Measurements from ENCODE around the gene STAB2.

Gene STAB2

DNA sequence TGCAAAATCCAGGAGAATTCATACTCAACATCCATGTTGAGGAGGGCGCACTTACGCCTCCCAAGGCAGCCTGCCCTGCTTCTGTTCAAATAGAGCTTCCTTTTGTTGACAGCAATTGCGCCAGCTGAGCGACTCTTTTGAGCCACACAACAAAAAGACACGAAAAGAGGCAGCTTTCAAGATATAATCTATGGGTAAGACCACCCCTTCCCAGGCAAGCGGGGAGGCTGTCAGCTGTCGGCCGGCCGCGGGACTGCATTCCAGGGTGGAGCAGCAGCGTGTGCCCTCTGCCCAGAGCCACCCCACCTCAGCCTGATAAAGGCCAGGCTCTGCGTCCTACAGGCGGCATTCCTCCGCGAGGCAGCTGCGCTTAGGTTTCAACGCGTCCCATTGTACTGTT, 15.8 kb upstream of the STAB2 start:
- peaks cover 87% of the 10 kb centered on the region for H3K27me3 Mint-ChIP-seq
- no peak for ATAC-seq
- no peak overlapping the region for H3K27ac Mint-ChIP-seq
- no peaks in the 10 kb centered on the region for H3K36me3 Mint-ChIP-seq
- no peak overlapping the region for H3K4me3 Mint-ChIP-seq
- H3K4me1 Mint-ChIP-seq = peaks cover 13% of the 10 kb centered on the region
- peaks cover 11% of the 10 kb centered on the region for H3K9me3 Mint-ChIP-seq

DNA sequence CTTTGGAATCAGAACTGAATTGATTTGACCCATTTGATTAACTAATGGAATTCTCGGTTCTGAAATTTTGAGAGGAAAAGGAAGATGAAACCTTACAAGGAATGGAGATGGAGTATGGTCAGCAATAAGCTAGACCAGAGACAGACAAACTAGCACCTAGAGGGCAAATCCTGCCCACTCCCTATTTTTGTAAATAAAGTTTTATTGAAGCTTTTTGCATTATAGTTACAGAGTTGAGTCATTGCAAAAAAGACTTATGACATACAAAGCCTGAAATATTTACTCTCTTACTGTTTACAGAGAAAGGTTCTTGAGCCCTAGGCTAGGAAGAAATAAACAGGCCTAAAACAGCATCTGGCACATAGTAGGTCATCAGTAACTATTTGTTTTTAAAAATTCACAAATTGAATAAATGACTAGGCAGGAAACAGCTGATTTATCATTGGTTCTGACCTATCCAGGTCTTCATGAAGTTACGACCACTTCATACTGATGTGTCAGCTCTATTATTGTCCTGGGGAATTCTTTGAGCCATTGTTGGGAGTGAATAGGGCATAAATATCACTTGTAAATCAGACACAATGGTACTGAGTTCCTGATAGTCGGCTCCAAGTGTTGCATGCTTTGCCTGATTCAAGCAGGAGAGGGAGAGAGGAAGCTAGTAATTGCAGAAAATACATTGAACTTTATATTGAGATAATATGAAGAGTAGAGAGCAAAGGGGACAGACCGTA, 14.6 kb upstream of the STAB2 start:
- Mint-ChIP-seq H3K36me3 (no peaks in the 10 kb centered on the region), H3K27ac (no peak overlapping the region), H3K4me1 (peaks cover 13% of the 10 kb centered on the region), H3K4me3 (no peak overlapping the region), H3K27me3 (peaks cover 75% of the 10 kb centered on the region), H3K9me3 (peaks cover 3% of the 10 kb centered on the region)
- no peak for ATAC-seq

DNA sequence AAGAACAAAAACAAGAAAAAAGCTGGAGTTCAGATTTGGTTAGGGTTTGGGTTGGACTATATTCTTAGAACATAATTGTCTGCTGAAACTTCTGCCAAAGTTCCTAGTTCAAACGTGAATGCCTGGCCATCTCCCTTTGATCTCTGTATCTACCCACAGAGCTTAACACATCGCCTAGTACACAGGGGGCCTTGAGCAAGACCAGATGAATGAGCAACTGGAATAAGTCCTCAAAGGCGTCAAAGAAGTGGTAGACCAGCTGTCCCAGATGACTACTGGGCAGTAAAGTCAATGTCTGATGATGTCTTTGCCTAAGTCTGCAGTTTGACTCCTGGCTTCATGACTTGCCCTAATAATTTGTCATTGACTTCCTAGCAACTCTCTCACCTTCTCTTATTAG, 13.9 kb upstream of the STAB2 start:
- Mint-ChIP-seq H3K36me3 (no peaks in the 10 kb centered on the region), H3K4me1 (peaks cover 13% of the 10 kb centered on the region), H3K9me3 (no peaks in the 10 kb centered on the region), H3K4me3 (no peak overlapping the region), H3K27me3 (peaks cover 68% of the 10 kb centered on the region), H3K27ac (no peak overlapping the region)
- ATAC-seq = no peak

DNA sequence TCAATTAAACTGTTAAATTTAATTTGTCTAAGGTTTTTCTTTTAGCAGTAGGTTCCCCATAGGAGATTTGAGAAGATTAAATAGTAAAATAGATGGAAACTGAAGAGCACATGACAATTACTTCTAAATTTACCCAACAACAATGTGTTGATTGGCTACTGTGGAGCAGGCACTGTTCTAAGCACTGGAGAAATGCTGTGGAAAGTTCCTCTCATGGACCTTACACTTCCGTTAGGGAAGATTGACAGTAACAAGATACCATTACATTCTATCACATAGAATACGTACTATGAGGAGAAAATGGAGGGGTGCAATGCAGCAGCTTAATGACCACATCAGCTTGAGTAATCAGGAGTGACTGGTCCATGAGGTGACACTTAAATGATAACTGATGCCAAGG, 8.1 kb upstream of the STAB2 start:
- Mint-ChIP-seq H3K36me3 (no peaks in the 10 kb centered on the region), H3K27me3 (peaks cover 32% of the 10 kb centered on the region), H3K27ac (no peak overlapping the region), H3K4me3 (no peak overlapping the region), H3K9me3 (no peaks in the 10 kb centered on the region), H3K4me1 (peaks cover 13% of the 10 kb centered on the region)
- no peak for ATAC-seq

DNA sequence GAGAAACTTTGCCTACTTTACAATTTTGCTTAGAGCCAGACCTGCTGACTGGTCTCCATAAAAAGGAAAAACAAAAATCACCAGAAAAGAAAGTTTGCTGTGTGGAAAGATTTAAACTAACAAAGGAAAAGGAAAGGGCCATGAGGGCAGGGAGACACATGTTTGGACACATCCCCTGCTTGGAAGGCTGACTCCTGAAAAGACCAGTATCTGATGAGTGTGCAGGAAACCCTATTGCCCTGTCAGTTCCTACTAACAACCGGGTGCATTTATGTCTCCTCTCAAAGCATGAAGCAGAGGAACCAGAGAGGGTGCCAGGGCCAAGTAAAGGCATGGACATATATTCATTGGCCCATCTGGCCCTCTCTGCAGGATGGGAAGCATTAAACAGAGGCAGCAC, 7.0 kb upstream of the STAB2 start:
- no peak overlapping the region for H3K27ac Mint-ChIP-seq
- no peak for ATAC-seq
- no peaks in the 10 kb centered on the region for H3K36me3 Mint-ChIP-seq
- H3K4me3 Mint-ChIP-seq = no peak overlapping the region
- H3K4me1 Mint-ChIP-seq = peaks cover 8% of the 10 kb centered on the region
- no peaks in the 10 kb centered on the region for H3K9me3 Mint-ChIP-seq
- H3K27me3 Mint-ChIP-seq = peaks cover 32% of the 10 kb centered on the region

DNA sequence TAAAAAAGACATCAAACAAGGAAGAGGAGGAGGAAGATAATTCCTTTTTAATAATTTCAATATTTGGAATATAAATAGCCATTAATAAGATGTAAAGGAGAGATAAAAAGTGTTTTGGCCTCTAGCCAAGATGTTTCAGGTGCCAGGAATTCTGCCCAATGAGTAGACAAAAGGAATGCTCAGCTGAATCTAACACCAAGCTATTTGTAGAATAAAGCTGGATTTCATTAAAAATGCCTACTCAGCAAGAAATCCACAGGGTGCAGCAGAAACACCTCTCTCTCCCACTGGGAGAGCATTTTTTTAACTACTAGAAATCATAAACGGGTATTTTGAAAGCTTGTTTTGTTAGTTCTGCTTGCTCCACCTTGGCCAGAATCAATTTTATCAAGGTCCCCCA, 4.1 kb upstream of the STAB2 start:
- no peak overlapping the region for H3K27ac Mint-ChIP-seq
- H3K36me3 Mint-ChIP-seq = no peaks in the 10 kb centered on the region
- no peak overlapping the region for H3K4me3 Mint-ChIP-seq
- ATAC-seq = no peak
- no peaks in the 10 kb centered on the region for H3K9me3 Mint-ChIP-seq
- peaks cover 23% of the 10 kb centered on the region for H3K27me3 Mint-ChIP-seq
- no peaks in the 10 kb centered on the region for H3K4me1 Mint-ChIP-seq

DNA sequence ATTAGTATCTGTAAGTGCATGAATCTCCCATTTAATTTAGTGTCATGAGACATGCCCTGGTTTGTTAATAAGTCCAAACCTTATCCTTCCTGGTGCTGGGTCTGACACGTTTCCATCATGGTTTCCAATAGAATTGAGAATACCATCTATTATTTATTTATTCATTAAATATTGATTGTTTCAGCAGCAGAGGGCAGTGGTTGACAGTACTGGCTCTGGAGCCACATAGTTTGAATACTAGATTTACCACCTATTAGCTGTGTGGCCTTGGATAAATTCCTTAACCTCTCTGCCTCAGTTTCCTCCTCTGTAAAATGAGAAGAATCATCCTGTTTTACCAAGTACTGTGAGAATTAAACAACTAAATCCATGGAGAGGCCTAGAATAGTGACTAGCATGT, 941 bp upstream of the STAB2 start:
- no peak for ATAC-seq
- Mint-ChIP-seq H3K4me1 (no peaks in the 10 kb centered on the region), H3K4me3 (no peak overlapping the region), H3K27me3 (peaks cover 19% of the 10 kb centered on the region), H3K9me3 (no peaks in the 10 kb centered on the region), H3K36me3 (no peaks in the 10 kb centered on the region), H3K27ac (no peak overlapping the region)

DNA sequence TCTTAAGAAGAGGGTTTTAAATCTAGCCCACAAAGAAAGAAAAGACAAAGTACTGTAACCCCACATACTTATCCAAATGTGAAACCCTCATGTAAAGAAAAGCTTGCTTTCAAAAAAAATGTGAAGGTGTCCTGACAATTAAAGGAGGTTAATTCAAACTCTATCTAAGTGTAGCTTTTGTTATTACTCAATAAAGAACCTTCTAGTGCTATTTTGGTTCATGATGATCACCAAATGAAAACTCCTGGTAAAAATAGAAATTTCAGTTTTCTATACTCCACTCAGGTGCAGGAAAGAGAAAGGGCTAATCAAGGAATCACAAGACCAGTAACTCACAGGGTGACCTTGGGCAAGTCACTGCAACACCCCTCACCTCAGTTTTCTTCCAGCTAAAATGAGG, 1.6 kb downstream of the STAB2 start:
- H3K27ac Mint-ChIP-seq = no peak overlapping the region
- no peak for ATAC-seq
- H3K4me3 Mint-ChIP-seq = no peak overlapping the region
- no peaks in the 10 kb centered on the region for H3K36me3 Mint-ChIP-seq
- H3K4me1 Mint-ChIP-seq = no peaks in the 10 kb centered on the region
- peaks cover 13% of the 10 kb centered on the region for H3K27me3 Mint-ChIP-seq
- peaks cover 4% of the 10 kb centered on the region for H3K9me3 Mint-ChIP-seq

DNA sequence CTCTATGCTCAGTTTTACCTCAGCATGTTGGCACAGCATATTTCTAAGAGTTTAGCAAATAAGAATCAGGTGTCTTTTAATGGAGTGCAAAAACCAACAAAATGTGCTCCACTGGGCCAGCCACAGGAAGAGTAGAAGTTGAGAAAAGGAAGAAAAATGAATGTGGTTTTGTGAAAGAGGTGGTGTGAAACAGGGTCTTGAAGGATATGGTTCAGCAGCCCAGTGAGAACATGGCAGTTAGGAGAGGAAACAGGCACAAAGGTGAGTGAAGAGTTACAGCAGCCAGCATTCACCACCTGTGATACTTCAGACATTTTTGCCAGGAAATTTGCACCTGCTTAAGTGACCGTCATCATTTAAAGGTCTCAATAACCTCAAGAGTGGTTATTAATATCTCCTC, 2.4 kb downstream of the STAB2 start:
- no peak overlapping the region for H3K27ac Mint-ChIP-seq

DNA sequence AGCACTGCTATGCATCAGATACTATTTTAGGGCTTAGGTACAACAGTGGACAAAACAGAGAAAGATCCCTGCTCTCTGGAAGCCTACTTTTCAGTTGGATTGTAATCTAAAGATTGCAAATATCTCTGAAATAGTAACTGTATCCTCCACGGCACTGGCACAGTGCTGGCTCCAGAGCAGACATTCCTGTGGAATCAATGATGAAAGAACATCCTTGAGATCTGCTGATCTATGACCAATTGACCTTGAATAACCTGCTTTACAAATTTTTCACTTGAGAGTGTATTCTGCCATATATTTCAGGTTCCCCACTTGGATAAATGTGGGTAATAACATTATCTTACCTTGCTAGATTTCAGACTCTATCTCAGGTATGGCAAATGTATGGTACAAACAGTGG, 3.2 kb downstream of the STAB2 start:
- no peak for ATAC-seq
- no peaks in the 10 kb centered on the region for H3K36me3 Mint-ChIP-seq
- H3K4me1 Mint-ChIP-seq = no peaks in the 10 kb centered on the region
- no peak overlapping the region for H3K27ac Mint-ChIP-seq
- H3K4me3 Mint-ChIP-seq = no peak overlapping the region
- H3K27me3 Mint-ChIP-seq = peaks cover 11% of the 10 kb centered on the region
- H3K9me3 Mint-ChIP-seq = peaks cover 4% of the 10 kb centered on the region

More for the DNA sequence above, 2.4 kb downstream of the STAB2 start:
- H3K4me1 Mint-ChIP-seq = no peaks in the 10 kb centered on the region
- no peak overlapping the region for H3K4me3 Mint-ChIP-seq
- ATAC-seq = no peak
- H3K27me3 Mint-ChIP-seq = peaks cover 14% of the 10 kb centered on the region
- H3K36me3 Mint-ChIP-seq = no peaks in the 10 kb centered on the region
- H3K9me3 Mint-ChIP-seq = peaks cover 4% of the 10 kb centered on the region

DNA sequence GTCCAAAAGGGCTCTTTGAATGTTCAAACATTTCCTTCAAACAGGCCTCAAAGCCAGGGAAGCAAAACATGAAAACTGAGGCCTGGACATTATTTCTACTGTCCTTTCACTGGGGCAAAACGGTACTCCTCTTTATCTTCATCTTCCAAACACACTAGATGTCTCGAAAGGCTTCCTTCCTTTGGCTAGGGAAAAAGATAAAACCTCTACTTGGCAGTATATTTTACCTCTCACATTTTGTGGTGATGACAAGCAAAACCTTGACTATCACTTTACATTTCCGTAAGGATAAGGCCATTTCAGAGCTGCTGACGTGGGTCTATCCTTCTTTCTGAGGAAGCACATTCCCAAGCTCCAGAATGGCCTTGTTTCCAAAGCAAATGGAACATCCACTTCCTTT, 9.9 kb downstream of the STAB2 start:
- Mint-ChIP-seq H3K27me3 (peaks cover 11% of the 10 kb centered on the region), H3K27ac (no peak overlapping the region), H3K4me3 (no peak overlapping the region), H3K36me3 (no peaks in the 10 kb centered on the region), H3K9me3 (peaks cover 4% of the 10 kb centered on the region), H3K4me1 (no peaks in the 10 kb centered on the region)
- no peak for ATAC-seq

DNA sequence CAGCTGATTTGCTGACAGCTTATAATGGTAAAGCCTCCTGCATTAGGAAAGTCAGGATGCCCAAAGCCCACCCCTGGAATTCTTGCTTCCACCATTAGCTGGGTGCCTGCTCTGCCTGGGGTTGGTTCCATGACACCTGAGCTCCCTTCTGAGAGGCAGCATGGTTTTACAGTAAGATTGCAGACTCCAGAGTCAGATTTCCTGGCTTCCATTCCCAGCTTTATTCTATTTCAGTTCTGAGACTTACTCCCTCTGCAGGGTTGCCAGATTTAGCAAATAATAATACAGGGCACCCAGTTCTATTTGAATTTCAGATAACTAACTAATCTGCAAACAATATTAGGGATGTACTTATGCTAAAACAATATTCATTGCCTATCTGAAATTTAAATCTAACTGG, 12.2 kb downstream of the STAB2 start:
- ATAC-seq = no peak
- H3K4me1 Mint-ChIP-seq = no peaks in the 10 kb centered on the region
- H3K27me3 Mint-ChIP-seq = peaks cover 8% of the 10 kb centered on the region
- H3K9me3 Mint-ChIP-seq = no peaks in the 10 kb centered on the region
- no peak overlapping the region for H3K27ac Mint-ChIP-seq
- H3K36me3 Mint-ChIP-seq = no peaks in the 10 kb centered on the region
- no peak overlapping the region for H3K4me3 Mint-ChIP-seq

DNA sequence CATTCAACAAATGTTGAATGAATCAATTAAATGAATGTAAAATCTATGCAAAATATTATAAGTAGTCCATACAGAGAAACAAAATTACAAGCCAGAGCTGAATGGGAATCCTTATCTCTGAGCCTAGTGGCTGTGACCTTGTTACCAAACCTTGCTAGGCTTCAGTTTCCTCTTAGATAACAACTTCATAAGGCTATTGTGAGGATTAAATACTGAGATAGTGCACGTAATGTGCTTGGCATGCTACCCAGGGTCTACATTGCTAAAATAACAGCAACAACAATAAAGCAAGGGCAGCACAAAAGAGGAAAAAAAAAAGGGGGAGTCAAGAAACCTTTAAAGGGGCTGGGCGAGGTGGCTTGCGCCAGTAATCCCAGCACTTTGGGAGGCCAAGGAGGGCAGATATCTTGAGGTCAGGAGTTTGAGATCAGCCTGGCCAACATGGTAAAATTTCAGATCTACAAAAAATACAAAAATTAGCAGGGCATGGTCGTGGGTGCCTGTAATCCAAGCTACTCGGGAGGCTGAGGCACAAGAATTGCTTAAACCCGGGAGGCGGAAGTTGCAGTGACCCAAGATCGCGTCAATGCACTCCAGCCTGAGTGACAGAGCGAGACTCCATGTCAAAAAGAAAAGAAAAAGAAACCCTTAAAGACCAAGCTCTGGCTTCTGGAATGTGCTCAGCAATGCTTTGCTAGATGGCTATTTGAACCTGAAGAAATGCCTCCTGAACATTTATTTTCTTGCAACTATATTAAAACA, 14.1 kb downstream of the STAB2 start:
- H3K27me3 Mint-ChIP-seq = peaks cover 14% of the 10 kb centered on the region
- H3K9me3 Mint-ChIP-seq = no peaks in the 10 kb centered on the region
- no peak overlapping the region for H3K27ac Mint-ChIP-seq
- no peaks in the 10 kb centered on the region for H3K36me3 Mint-ChIP-seq
- no peak overlapping the region for H3K4me3 Mint-ChIP-seq
- ATAC-seq = no peak
- no peaks in the 10 kb centered on the region for H3K4me1 Mint-ChIP-seq

DNA sequence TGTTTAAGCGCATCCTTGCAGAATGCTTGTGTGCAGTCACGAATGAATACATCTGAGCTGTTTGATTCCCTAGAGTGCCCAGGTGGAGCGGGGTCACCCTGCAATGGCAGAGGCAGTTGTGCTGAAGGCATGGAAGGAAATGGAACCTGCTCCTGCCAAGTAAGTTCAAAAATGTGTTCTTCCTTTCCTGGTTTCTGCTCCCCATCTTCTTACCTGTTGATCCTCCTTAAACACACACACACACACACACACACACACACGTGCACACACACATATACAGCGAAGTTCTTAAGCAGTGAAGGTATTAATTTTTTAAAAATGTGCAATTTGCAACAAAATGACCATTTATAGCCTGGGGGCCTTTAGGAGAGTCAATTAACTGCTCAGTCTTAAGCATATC, 33.3 kb downstream of the STAB2 start:
- Mint-ChIP-seq H3K27me3 (peaks cover 48% of the 10 kb centered on the region), H3K9me3 (peaks cover 3% of the 10 kb centered on the region), H3K4me1 (no peaks in the 10 kb centered on the region), H3K36me3 (no peaks in the 10 kb centered on the region), H3K27ac (no peak overlapping the region), H3K4me3 (no peak overlapping the region)
- no peak for ATAC-seq

DNA sequence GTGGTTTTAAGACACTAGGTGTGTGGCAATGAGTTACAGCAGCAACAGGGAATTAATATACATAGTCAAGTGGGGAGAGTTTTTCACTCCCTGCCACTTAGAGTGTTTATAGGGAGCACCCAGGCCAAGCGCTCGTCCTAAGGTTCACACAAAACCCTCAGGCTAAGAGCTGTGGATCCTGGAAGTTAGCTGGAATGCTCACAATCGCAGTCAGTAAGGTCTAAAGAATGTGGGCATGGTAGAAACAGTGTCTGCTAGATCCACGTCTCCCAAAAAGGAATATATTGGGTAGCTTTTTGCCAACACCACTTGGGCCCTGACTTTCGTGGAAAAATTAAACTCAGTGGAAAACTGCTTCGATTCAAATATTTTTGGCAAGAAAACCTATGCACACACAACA, 36.6 kb downstream of the STAB2 start:
- ATAC-seq = no peak
- no peak overlapping the region for H3K27ac Mint-ChIP-seq
- H3K4me3 Mint-ChIP-seq = no peak overlapping the region

DNA sequence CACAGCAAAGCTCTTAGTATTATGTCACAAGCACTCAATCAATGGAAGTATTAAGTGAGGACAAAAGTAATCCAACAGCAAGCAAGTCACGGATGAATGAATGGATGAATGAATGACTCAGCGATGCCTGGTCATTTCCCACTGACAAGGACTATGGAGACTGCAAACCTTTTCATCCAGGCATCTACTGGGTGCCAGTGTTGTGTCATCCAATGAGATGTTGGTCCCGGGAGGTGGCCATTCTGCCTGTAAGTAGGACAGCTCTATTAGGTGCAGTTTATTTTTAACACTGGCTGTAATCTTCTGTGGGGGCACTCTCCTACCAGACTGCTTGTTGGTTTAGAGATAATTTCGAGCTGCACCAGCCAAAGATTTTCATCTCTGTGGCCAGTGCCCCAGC, 39.4 kb downstream of the STAB2 start:
- H3K27ac Mint-ChIP-seq = no peak overlapping the region
- H3K4me3 Mint-ChIP-seq = no peak overlapping the region
- H3K4me1 Mint-ChIP-seq = no peaks in the 10 kb centered on the region
- no peaks in the 10 kb centered on the region for H3K27me3 Mint-ChIP-seq
- ATAC-seq = no peak
- peaks cover 3% of the 10 kb centered on the region for H3K9me3 Mint-ChIP-seq
- H3K36me3 Mint-ChIP-seq = no peaks in the 10 kb centered on the region

More for the DNA sequence above, 36.6 kb downstream of the STAB2 start:
- Mint-ChIP-seq H3K9me3 (peaks cover 3% of the 10 kb centered on the region), H3K36me3 (no peaks in the 10 kb centered on the region), H3K4me1 (no peaks in the 10 kb centered on the region), H3K27me3 (peaks cover 19% of the 10 kb centered on the region)
